OCI-M2 (cell line): ENCODE data around the gene MATN4.

Source experiments
- DNase-seq: peaks from one replicate; lab custom pipeline; 2025; ENCODE audit not compliant: unreplicated experiment; lab: John Stamatoyannopoulos, UW

Gene MATN4

DNA sequence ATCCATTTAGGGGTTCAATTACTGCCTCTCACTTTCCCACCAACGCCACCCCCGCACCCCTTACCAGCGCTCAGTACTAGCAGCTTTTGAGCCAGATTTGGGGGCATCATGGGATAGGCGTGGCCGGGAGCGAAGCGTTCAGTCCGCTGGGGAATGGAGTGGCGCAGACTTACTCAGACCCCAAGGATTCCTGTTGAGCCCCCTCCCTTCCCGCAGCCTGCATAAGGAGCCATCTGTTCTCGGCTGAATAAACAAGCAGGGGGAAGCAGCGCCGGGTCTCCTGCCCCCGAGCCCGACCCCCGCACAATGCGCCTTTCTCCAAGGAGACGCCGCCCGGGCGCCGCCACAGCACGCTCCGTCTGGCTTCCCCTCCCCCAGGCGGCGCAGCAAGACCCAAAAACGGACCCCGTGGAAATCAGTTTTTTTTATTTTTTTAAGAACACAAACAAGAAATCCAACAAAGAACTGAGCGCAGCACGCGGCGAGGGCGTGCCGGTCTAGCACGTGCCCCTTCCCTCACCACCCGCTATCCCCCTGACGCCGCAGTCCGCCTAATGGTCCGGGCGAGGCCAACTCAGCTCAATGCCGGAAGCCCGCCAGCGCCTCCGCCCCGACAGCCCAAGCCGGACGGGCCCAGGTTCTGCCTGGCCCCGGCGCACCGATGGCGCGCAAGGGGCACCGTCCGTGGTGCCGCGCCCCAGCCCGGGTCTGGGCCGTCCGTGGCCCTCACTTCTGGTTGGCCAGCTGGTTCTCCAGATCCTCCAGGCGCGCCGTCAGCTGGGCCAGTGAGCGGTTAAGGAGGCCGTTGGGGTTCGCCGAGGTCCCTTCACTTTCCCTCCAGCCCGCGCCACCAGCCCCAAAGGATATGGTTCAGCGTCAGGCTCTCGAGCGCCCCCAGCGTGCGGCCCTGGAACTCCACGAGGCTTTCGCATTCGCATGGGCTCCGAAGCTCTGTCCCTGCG lies 14.8 kb downstream of the MATN4 start:
- peak; percentile 50 for DNase-seq

DNA sequence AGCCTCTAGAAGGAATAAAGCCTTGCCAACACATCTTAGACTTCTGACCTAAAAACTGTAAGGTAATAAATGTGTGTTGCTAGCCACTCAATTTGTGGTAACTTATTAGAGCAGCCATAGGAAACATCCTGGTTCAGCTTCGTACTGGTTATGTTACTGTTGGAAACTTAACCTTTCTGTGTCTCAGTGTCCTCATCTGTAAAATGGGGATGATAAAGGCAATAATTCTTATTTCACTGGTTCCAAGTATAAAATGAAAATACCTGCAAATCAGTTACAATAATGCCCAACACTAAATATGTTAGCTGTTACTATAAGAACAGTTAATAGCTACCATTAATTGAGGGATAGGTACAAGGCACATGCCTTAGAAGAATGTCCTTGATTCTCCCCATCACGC lies 15.8 kb downstream of the MATN4 start:
- DNase-seq, result no peak

DNA sequence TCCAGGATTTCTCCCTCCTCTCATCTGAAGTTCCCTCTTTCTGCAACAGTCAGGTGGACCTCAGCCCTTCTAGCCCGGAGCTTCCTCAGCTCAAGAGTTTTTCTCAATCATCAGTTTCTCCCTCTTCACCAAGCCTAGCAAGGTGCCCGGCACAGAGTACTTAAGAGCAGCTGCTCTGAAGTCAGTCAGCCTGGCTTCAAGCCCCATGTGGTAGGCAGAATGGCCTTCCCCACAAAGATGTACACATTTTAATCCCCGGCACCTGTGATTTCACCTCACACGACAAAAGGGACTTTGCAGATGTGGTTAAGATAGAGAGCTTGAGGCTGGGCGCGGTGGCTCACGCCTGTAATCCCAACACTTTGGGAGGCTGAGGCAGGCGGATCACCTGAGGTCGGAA lies 16.6 kb downstream of the MATN4 start:
- DNase-seq, result no peak

GRCh38 chr20:45290677-45291355 lies 17.3 kb downstream of the MATN4 start:
- peak; percentile 63 for DNase-seq

- DNase-seq, result no peak
Observed at GRCh38 chr20:45289942-45290676, 18.0 kb downstream of the MATN4 start.

DNA sequence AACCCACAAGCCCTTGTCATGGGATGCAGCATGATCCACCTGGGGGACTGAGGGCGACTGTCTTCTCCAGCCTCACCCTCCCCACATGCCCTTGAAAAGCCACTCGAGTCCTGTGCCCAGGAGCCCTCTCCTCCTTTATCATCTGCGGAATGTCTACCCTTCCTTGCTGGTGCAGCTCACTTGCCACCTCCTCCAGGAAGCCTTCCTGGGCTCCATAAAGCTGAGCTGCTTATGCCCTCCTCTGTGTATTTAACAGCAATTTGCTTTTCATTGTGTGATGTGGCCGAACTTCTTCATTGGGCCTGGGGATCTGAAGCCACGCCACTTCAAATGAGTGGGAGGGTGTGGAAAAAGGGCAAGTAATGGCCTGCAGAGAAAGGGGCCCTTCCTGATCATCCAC lies 19.2 kb downstream of the MATN4 start:
- DNase-seq, result no peak

DNA sequence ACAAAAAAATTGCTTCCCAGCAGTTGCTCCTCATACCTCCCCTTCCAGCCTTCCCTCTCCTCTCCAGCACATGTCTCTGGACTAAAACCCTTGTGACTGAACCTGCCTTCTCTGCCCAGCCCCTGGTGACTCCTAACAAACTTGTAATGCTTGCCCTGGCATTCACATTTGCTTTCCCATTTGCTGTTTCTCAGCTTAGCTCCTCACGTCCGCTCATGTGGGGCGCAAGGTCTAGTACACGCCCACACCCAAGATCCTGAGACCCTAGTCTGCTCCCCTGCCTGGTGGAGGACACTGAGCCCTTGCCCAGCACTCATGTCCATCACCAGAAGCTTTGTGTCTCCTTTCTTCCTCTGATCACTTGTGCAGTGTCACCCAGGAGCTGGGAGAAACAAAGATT lies 19.7 kb downstream of the MATN4 start:
- DNase-seq, result no peak

GRCh38 chr20:45283551-45284057 lies 24.5 kb downstream of the MATN4 start:
- DNase-seq, result no peak

GRCh38 chr20:45282700-45283550 lies 25.2 kb downstream of the MATN4 start:
- no peak for DNase-seq

GRCh38 chr20:45279992-45280391 lies 28.1 kb downstream of the MATN4 start:
- no peak for DNase-seq

DNA sequence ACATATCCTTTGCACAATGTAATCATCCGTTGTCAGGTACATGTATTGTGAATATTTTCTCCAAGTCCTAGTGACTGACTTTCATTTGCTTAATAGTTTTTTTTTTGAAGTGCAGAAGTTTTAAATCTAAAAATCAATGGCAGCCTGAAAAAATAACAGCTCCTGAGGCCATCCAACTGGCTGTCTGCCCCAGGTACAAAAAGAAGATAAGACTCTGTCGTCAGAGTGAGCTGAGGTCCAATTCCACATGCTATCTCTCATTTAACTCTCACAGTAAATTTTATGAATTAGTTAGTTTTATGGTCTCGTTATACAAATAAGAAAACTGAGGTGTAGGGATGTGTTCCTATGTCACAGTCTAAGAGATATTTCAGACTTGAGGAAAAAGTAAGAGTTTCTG lies 32.8 kb downstream of the MATN4 start:
- no peak for DNase-seq

GRCh38 chr20:45269754-45270270 lies 38.3 kb downstream of the MATN4 start:
- DNase-seq, result no peak

DNA sequence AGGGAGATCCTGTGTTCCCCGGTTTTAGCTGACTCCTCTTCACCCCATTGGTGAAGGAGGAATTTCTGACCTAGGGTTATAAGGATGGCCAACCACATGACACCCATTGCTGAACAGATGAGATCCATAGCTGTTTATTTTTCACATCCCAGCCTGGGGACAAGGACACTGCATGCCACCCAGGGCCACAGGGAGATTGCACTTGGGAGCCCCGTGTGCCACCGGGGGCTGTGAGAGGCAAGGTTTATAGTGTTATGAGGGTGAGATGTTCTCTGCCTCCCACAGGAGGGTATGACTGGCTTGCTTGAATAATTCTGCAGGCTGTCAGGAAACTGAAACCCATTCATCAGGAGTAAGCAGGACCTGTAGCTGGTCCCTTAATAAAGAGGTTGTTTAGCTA lies 39.0 kb downstream of the MATN4 start:
- DNase-seq, result no peak

DNA sequence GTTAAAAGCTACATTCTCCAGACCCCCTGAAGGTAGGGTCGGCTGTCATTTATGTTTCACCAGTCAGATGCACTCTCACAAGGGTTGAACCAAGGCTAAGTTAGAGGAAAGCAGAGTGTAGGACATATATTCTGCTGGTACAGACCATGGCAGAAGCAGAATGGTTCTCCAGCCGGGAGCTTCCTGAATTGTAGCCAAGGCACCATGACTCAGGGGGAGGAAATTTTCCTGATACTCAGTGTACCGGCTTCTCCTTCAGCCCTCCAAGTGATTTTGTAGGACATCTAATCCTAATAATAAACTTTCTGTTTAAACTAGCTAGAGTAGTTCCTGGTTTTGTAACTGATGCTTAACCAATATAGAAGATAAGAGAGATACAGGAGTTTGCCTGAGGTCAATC lies 39.6 kb downstream of the MATN4 start:
- DNase-seq, result no peak

DNA sequence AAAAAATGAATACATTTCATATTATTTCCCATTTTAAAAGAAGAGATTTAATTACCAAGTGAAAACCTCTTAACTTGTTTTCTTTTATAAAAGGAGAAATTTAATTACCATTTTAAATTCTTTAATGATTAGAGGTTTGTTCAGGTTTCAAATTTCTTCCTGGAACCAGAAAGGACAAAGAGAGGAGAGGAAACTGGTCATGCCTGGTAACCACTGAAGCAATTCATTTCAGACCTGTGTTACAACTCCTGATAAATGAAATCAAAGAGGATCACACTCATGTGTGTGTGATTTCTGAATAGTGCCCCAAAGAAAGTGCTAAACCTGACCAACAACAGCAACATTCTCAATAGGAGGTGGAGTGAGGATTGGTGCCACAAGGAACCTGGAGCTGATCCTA lies 41.1 kb downstream of the MATN4 start:
- DNase-seq, result no peak

DNA sequence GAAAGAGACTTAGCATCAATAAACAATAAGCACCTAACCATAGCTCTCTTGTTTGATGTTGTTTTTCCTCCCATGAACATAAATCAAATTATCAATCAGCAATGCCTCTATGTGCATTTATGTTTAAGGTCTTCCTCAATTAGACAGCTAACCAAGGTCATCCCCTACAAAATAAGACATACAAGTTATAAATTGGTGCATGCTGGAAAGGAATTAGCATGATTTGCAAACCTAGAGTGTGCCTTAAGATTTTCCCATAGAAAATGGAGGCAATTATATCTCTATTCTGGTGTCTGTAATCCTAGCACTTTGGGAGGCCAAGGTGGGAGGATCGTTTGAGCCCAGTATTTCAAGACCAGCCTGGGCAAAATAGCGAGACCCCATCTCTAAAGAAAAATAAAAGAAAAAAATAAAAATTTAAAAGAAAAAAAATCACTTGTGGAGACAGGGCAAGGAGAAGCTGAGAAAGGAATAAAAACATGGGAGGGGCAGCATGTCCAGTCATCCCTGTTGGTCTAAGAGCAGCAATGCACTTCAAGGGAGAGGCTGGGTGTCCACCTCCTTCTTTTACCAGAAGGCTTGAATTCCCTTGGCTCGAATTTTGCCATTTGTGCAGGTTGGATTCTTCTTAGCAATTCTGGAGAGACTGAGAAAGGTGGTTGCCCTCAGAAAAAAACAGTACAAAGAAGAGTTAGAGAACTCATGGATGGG lies 44.4 kb downstream of the MATN4 start:
- DNase-seq, result no peak

DNA sequence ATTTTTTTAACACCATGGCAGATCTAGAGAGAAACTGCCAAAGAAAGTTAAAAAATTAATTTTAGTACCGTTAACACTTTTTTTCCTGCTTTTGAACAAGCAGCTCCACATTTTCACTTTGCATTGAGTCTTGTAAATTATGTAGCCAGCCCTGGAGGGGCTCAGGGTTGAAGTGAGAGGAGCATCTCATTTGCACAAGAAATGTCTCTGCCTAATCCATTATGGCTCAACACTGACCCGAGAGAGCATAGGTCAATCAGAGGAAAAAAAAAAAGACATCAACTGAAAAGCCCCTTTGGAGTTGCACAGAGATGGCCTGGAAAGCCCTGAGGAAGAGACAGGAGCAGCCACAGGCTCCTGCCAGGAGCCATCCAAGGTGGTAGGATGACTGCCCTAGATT lies 49.4 kb downstream of the MATN4 start:
- DNase-seq, result no peak

DNA sequence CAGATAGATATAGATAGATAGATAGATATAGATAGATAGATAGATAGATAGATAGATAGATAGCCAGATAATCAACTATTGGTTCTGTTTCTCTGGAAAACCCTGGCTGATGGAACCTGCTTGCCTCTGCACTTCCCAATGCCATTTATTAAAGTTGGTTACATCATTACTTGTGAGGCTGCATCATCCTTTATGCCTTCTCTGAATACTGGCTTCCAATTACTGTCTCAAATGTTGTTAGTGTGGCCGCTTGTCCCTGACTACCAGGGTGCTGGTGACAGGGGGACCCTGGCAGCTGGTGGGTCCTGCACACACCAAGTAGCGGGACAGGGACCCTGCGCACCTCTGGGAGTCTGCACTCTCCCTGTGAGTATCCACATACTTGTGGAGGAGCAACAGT lies 49.8 kb downstream of the MATN4 start:
- no peak for DNase-seq

DNA sequence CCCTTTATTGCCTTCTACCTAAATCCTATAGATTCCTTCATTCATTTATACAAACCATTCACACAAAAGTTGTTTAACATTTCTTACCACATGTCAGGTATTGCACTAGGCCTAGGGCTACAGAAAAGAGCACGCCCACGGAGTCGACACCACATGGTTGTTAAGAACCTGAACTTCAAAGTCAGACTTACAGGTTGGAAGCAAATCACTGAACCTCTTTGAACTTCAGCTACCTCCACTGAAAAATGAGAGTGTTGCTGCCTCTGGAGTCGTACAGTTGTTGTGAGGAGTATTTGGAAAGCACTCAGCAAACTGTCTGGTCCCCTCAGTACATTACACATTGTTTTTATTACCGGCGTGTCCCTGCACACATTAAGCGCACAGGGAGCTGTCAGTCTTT lies 50.4 kb downstream of the MATN4 start:
- DNase-seq, result no peak

DNA sequence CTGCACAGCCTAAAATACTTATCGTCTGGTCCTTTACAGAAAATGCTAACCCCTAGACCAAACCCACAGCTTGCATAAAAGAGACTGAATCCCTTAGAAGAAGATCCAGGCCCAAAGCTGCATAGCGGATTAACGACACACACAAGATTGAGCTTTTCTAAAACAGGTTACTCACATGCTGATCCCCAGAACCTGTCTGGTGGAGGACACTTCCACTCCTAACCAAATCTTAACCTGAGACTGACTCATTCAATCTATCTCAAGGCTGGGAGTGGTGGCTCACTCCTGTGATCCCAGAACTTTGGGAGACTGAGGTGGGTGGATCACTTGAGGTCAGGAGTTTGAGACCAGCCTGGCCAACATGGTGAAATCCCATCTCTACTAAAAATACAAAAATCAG lies 50.9 kb downstream of the MATN4 start:
- DNase-seq, result no peak
